ENCODE measurements around the gene RASD2.

RASD2 gene

DNA sequence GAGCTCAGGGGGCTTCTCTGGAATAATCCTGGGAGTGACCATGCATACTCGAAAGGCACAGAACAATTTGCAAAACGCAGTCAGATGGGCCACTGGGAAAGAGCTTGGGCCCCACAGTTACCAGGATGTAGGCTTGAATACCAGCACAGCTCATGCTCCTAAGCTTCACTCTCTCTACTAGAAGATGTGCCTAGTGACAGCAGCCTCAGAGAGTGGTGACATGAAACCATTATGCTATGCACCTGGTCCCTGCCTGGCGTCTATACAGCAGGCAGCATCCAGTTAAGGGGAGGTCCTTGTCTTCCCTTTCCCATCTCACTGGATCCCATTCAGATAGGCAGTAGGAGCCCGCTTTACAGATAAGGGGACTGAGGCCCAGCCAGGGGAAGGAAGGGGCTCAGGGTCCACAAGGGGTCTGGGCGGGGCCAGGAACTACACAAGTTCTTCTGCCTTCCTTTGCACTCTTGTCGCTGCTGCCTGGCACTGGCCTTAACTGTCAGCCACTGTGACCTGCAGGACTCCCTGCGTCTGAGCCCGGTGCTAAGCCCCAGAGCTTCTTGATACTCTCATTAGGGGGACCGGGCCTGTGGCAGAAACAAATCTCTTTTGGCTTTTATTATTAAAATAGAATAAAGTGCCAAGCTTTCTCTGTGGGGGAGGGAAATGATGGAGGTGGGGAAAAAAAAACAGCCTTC lies 21.2 kb upstream of the RASD2 start:
- DNase-seq, result no peak

DNA sequence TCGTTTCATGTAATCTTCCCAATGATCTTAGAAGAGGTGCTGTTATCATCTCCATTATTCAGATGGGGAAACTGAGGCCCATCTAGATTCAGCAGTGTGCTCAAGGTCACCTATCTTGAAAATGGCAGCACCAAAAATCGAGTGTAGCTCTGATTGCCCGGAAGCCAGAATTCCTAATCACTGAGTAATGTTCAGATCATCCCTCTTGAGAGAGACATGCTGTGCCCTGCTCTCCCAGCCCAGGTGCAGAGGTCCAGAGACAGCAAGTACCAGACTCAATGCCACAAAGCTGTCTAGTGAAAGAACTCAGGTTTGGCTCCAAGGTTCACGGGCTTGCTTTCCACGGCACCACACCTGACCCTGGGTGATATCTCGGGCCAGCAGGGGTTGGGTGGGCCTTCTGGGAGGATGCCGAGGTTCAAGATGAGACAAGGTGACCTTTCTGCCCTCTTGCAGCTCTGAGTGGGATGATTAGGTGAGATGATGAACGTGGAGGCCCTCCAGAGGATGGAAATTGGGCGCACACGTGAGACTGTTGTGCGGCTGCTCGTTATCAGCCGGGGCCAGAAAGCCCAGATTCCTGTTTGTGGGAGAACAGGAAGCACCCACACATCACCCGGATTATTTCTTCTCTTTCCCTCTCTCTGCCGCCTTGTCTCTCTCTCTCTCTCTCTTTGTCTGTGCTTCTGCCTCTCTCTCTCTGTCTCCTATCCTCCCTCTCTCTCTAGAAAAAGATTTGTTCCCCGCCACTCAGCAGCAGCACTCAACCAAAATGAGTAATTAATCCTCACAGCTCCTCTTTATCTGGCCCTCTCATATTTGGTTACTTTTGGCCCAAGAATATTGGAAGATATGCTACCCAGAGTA lies 19.0 kb upstream of the RASD2 start:
- no peak for DNase-seq

DNA sequence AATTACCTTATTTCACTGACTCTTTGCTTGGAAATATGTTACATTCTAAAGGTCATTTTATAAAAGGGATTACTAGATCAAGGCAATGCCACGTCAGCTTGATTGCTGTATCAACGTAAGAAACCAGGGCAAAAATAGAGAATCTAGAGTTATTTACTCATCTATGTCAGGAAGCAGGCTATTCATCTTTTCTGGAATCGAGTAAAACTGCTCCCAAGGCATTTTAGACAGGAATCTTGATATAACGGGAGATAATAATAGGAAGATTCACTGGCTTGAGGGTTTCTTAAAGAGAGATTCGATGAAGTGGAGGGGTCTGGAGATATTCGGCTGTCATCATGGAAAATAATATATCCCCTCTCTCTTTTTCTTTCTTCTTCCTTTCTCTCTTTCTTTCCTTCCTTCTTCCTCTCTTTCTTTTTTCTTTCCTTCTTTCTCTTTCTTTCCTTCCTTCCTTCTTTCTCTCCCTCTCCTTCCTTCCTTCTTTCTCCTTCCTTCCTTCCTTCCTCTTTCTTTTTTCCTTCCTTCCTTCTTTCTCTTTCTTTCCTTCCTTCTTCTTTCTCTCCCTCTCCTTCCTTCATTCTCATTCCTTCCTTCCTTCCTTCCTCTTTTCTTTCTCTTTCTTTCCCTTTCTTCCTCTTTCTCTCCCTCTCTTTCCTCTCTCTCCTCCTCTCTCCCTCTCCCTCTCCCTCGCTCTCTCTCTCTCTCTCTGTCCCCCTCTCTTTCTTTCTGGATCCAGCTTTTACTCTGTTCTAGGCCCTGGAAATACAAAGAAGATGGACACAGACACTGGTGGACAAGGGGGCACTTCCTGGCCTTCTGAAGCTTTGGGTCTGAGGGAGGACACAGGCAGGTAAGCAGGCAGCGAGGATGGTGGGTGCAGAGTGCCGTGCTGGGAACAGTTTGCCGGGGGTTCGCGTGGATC lies 18.1 kb upstream of the RASD2 start:
- DNase-seq, result no peak

DNA sequence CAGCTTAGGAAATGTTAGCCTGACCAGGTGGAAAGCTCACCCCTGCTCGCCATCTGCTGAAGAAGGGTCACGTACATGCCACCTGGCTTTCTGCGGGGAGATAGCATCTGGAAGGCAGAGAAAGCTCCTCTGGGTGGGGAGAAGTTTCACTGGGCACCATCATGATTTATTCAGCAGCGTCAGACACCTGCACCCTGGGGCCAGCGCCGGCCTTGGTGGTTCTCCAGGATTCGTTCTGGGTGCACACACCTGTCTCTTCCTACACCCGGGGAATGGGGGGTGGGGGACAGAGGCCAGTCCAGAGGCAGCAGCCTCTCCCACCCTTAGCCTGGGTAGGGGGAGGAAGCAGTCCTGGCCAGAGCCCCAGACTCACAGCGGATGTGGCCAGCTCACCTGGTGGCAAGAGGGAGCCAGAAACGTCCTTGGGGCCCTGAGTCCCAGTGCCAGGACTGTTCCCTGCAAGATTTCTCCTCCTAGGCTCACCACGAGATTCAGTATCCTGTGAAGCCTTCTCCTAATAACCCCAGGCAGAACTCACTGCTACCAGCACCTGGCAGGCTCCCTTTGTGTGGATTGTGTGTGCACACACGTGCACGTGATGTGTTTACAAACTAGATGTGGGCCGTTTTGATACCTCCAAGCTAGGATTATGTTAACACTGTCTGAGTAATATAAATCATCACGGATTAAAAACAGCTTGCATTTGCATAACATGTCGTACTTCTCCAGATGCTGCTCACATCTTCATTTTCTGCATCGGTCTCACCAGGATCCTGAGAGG lies 17.3 kb upstream of the RASD2 start:
- DNase-seq, result no peak

DNA sequence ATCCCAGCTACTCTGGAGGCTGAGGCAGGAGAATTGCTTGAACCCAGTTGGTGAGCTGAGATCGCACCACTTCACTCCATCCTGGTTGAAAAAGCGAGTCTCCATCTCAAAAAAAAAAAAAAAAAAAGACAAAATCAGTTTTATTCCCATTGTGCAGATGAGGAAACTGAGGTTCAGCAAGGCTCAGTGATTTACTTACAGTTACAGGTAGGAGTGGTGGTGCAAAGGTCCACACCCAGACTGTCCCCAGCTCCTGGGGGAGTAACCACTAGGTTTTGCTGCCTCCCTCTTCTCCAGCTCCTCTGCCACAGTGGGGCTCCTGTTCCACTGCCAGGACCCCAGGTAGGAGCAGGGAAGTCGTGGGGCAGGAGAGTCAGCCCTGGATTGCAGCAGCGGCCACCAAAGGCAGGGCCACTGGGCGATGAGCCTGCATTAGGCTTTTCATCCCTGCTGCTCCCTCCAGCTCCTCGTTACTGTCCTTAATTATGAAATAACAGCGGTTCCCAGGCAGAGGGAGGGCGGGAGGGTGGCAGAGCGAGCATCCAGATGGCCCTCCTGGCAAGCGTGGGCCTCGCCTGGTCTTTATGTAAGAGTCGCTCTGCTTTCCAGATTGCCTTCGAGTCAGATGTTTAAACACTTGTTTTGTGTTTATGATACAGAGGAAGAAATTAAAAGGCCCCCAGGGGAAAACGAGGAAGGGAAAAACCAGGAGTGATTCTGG lies 15.5 kb upstream of the RASD2 start:
- DNase-seq, result no peak

DNA sequence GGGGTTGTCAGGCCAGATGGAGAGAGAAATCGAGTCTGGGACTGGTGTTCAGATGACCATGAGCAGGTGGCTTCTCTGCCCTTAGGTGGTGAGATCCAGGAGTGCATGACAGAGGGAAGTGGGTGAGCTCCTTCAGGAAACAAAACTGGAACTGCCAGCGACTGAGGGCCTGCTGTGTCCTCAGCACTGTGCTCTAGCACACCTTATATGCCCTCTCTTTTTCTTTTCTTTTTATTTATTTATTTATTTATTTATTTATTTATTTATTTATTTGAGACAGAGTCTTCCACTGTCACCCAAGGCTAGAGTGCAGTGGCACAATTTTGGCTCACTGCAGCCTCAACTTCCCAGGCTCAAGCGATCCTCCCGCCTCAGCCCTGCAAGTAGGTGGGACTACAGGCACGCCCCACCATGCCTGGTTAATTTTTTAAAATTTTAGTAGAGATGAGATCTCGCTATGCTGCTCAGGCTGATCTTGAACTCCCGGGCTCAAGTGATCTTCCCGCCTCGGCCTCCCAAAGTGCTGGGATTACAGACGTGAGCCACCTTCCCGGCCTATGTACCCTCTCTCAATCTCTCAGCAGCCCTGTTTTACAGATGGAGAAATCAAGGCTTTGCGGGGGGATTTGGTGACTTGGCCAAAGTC lies 14.8 kb upstream of the RASD2 start:
- no peak for DNase-seq

DNA sequence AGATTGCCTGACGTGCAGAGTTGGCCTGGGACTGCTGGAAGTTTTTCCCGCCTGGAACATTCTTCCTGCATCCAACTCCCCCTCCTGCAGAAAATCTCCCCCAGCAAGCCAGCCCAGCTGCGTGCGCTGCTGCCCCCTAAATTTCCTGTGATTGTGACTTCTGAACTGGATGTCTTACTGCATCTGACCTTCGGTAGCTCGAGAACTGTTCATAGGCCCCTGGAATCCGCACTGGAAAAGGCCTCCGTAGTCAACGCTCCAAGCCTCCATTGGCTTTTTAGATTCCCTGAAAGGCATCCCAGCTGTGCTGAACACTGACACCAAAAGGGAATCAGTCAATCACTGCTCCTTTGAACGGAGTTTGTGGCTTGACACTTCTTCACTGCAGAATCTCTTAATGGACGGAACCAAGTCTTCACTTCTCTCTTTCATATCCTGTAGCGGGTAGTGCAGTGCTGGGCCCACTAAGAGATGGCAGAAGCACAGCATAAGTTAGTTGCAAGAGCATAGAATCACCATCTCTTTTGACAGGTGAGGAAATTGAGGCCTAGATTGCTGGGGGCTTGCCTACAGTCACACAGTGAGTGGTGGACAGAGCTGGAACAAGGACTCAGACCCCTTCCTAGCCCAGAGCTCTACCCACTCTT lies 14.2 kb upstream of the RASD2 start:
- no peak for DNase-seq

DNA sequence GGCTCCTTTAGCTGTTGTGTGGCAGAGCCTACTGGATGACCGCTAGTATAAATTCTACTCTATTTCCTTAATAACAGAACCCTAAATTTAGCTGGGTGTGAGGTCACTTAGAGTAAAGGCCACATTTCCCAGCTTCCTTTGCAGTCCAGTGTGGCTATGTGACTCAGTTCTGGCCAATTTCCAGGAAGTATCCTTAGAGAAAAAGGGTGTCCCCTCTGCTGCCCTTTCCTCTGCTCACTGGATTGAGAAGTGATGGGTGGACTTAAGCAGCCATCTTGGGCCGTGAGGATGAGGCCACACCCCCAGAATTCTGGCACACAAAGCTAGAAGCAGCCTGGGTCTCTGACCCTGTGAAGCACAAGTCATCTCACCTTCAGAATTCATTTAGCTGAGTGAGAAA lies 11.7 kb upstream of the RASD2 start:
- no peak for DNase-seq

DNA sequence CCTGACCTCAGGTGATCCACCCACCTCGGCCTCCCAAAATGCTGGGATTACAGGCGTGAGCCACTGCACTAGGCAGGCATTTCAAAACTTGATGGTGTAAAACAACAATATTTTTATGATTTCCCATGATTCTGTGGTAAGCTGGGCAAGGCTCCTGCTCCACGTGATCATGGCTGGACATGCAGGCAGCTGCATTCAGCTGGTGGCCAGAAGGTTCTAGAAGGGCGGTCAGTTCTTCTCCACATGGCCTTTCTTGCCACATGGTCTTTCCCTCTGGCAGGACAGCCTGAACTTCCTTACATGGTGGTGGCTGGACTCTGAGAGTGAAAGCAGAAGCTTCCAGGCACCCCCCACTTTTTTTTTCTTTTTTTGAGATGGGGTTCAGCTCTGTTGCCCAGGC lies 9.9 kb upstream of the RASD2 start:
- no peak for DNase-seq

DNA sequence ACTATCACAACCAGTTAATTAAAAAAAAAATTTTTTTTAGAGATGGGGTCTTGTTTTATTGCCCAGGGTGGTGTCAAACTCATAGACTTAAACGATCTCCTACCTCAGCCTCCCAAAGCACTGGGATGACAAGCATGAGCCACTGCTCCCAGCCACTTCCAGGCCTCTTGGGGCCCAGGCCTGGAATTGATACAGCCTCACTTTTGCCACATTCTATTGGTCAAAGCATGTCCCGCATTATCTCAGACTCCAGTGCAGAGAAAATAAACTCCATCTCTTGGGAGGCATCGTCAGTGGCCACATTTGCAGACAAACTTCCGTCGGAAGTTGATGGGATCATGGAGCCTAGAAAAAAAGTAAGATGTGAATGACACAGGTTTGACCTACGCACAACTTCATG lies 9.4 kb upstream of the RASD2 start:
- DNase-seq, result no peak

DNA sequence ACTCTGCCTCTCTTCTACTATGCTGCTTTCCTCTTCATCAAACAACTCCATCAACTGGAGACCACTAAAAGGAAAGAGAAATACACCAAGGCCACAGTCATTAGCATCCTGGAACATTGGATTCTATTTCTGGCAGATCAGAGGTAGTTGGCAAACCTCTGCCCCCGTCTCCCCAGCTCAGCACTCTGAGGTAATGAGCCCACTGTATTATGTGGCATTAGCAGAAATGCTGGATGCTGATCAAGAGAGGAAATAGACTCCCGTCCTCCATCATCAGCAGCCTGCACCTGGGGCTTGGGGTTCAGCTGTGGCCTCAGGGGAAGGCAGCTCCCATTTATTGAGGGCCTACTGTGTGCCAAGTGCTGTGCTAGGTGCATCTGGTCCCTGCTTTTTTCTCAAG lies 9.0 kb upstream of the RASD2 start:
- no peak for DNase-seq

DNA sequence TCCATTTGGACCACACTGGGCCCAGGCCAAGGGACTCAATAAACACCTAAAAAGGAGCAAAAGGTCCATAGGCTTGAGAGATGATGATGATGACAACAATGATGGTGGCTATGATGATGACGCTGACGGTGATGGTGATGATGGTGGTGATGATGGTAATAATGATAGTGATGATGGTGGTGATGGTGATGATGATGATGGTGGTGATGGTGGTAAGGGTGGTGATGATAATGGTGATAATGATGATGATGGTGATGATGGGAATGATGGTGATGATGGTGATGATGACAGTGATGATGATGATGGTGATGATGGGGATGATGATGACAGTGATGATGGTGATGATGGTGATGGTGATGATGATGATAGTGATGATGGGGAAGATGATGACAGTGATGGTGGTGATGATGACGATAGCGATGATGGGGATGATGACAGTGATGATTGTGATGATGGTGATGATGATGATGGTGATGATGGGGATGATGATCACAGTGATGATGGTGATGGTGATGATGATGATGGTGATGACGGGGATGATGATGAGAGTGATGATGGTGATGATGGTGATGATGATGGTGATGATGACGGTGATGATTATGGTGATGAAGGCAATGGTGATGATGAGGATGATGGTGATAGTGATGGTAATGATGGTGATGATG lies 7.1 kb upstream of the RASD2 start:
- DNase-seq, result no peak

DNA sequence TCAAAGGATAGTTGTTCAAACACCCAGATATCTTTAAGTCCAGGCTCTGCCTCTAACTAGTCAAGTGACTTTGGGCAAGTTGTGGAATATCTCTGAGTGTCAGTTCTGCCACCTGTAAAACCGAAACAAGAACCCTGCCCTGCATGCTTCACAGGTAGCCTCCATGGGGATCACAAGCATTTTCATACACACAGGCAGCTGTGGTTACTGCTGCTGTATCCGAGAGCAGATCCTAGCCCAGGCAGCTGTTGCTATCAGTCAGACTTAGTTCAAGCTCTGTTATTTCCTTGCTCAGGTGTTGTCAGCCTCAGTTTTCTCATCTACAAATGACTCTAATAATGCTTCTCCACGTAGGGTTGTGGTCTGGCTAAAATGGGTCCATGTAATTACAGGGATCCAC lies 6.5 kb upstream of the RASD2 start:
- DNase-seq, result no peak

DNA sequence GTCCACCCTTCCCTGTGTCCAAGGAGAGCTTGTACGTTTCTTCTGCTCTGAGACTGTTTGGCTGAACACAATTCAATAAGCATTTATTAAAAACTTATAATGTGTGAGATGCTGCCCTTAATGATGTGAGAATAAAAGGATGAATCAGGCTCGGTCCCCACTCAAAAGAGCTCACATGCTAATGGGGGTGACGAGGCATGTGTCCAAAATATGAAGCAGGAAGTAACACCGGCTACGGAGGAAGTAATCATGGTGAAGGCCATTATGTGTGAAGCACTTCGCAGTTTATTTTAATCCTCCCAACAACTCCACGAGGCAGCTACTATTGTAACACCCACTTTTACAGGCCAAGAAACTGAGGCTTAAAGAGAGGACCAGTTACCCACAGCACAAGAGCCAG lies 3.4 kb upstream of the RASD2 start:
- DNase-seq, result no peak

DNA sequence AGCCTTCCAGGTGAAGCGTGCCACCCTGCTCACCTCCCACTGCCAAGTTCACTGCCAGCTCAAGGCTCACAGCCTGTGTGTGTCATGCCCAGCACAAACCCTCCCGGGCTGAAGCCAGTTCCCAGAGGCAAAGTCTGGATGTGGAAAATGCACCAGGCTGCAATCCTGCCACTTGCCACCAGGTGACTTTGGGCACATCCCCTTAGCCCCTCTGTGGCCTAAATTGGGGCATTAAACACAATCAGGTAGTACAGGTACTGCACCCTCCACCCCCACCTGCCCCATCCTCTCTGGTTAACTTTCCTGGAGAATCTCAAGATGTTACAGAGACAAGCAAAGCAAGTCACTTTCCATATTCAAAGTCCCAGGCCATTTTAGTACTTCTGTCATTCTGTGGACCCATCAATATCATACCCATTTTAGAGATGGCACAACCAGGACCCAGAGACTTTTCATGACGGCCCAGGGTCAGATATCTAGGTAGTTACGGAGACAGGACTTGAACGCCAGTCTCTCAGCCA lies 1.8 kb upstream of the RASD2 start:
- DNase-seq, result peak; percentile 63 to 65

DNA sequence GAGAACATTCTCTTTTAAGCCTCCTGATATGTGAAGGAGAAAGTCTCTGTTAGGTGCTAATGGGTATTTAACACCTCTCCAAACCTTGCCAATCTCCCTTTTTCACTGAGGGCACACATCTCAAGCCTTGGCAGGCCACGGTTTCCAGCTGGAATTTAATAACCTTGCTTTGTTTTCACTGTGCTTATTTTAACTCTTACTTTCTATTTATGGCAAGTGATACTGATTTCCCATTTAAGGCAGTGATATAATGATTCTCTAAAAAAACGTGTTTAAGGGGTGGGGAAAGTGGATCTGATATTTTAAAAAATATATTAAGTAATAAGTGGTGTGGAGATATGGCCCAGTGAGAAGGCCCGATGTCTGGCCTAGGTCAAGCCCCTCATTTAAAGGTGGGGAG lies 1.1 kb upstream of the RASD2 start:
- no peak for DNase-seq

DNA sequence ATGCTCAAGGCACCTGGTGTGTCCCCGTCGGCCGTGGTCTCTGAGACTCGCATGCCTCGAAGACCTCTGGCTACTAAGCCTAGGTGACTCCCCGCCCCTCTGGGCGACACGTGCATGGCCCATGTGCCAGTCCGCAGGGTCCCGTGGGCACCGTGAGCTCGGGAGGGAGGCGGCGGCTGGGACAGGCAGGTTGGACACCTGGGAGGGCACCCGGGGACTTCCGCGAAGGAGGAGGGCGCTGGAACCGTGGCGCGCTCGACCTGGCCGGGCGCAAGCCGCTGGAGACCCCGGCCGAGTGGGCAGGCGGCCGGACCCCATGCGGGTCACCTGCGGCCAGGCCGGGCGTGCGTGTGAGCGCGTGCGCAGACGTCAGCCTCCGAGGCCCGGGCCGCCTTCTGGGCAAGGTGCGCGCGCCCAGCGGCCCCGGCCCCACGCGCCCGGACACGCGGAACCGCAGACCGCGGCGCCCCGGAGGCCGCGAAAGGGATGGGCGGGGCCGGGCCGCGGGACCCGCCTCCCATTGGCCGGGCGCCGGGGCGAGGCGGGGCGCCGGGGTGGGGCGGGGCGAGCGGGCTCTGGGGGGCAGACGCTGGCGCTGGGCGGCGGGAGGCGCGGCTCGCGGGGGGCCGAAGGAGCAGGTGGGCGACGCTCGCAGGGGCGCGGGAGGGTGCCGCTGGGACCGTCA lies 579 bp upstream of the RASD2 start:
- peak; percentile 74 to 78 for DNase-seq

DNA sequence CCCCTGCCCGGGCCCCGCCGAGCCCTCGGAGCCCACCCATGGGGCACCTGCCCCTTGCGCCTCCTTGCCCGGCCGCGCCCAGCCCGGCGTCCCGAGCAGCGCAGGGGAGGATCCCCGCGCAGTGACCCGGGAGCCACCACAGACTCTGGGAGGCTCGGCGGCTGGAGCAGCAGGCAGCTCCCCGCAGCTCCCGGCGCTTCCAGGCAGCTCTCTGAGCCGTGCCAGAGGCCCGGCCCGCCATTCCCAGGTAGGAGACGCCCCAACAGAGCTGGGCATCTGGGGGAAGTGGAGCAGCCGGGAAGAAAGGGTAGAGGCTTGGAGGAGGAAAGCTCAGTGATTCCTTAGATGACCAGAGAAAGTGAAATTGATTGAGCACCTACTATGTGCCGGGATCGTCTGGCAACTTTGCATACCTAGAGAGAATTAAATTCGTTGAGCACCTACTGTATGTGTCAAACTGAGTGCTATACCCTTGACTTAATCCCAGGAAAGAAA lies 670 bp downstream of the RASD2 start:
- DNase-seq, result no peak

Data from activated T-cell treated with anti-CD3 and anti-CD28 coated beads, Interleukin-2, amount 50 U/mL, for 48 hours (primary cell).